Cardiac septum (tissue), 1 donor: ENCODE results near the gene NHP2. TPM values are rescaled to one million over a fixed set of nuclear protein-coding genes. Genes with fewer than 3 reads are reported as not detected.
"Not testable (repeated sequence)": the region's sequence is repeated elsewhere in the genome, so short reads cannot be mapped to it uniquely, and the experiment has no call there.

Source experiments
- DNase-seq: peaks from one replicate; pipeline ENCODE4 v3.0.0-alpha.2; 2020; ENCODE audit warnings: low spot score
- intact Hi-C: fragments of 100-400 bp; cut with DNase I; formaldehyde crosslinking; loops from one replicate; pipeline ENCODE4 v1.14.0; 2022
- long read RNA-seq: library from polyadenylated mRNA; unstranded; transcript quantifications from one replicate; pipeline ENCODE4 v2.0.0, GENCODE V29; 2021
- total RNA-seq: library from RNA; stranded (reverse); fragmentation: NEBNext Ultra II Directional; extraction: Animal tissue kit (Norgen Biotek cat#: 25700); gene quantifications from one replicate; pipeline ENCODE4 v1.2.1, GENCODE V29; 2021
- donor health status: DM: no; HTN: no; CAD: no.

NHP2 gene
- total RNA-seq, result 77.2 TPM
- long read RNA-seq, transcript NHP2-201 (4 exons, 865 nt), result major isoform, 72 of 80 reads
- long read RNA-seq, partial matches to known transcripts, result 1 of 80 reads
- long read RNA-seq, other reads (novel, unspliced or antisense), result 2 of 80 reads

GRCh38 chr5:178153530-178154340 lies at the start of gene NHP2:
NHP2 (minus strand) TSS chr5:178153885; CDS start chr5:178153817, 68 bp downstream.
- intact Hi-C loops, result loop anchor here (2.0 kb wide), 2 partner anchors 23 to 51 kb away; partner anchors contain the start of genes HNRNPAB and RMND5B
- DNase-seq, result peak; percentile 100

GRCh38 chr5:178202541-178202940 lies 48.9 kb upstream of the NHP2 start:
- DNase-seq, result no peak
- intact Hi-C loops, result no loop called here

GRCh38 chr5:178201927-178202235 lies 48.2 kb upstream of the NHP2 start:
- intact Hi-C loops, result no loop called here
- DNase-seq, result no peak

DNA sequence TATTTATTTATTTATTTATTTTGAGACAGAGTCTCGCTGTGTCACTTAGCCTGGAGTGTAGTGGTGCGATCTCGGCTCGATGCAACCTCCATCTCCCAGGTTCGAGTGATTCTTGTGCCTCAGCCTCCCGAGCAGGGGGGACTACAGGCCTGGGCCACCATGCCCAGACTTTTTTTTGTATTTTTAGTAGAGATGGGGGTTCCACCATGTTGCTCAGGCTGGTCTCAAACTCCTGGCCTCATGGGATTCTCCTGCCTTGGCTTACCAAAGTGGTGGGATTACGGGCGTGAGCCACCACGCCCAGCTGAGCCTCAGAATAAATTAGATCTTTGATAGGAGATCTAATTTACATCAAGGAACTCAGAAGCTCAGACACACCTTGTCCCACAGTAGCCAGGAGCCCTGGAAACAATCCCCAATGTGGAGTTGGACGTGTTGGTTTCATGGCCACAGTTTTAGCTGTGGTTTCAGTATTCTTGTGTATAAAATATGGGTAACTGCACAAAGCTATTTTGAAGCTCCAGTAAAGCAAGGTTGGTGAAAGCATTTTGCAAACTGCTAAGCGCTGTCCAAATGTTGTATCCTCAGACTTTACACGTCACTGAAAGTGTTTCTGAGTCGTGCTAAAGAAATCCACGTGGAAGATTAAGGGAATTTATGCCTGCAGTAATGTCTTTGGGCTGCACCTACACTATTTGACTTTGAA lies 47.7 kb upstream of the NHP2 start:
- peak; percentile 24 for DNase-seq
- intact Hi-C loops, result no loop called here

GRCh38 chr5:178199581-178200434 lies 46.1 kb upstream of the NHP2 start:
- DNase-seq, result peak; percentile 74
- intact Hi-C loops, result no loop called here

DNA sequence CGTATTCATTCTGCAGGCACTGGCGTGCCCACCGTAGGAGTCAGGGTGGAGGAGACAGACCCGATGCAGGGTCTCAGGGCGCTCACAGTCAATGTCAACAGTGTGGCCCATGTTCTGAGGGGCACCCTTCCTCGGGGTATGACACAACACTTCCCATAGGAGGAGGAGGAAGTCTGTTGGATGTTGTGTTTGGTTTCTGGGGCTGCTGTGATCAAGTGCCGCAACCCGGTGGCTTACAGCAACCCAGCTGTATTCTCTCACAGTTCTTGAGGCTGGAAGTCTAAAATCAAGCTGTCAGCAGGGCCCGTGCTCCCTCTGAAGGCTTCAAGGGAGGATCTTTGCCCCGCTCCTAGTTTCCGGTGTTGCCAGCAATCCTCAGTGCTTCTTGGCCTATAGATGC lies 45.0 kb upstream of the NHP2 start:
- intact Hi-C loops, result no loop called here
- DNase-seq, result peak; percentile 51

DNA sequence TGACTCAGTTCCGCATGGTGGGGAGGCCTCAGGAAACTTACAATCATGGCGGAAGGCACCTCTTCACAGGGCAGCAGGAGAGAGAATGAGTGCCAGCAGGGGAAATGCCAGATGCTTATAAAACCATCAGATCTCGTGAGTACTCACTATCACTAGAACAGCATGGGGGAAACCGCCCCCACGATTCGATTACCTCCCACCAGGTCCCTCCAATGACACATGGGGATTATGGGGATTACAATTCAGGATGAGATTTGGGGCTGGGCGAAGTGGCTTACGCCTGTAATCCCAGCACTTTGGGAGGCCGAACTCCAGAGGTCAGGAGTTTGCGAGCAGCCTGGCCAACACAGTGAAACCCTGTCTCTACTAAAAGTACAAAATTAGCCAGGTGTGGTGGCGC lies 44.5 kb upstream of the NHP2 start:
- intact Hi-C loops, result not testable (repeated sequence)
- peak; percentile 12 for DNase-seq

DNA sequence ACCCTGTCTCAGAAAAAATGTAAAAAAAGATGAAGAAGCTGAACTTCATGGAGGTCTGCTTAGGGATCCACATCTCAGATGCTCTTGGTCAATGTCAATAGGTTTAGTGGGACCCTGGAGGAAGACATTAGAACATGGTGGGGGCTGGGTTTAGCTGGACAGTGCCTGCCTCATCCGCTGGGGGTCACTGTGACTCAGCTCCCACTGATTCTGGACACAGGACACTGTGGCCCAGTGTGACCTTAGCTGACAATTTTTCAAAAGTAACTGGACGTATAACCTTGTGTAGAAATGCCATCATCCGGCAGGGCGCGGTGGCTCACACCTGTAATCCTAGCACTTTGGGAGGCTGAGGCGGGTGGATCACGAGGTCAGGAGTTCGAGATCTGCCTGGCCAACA lies 43.3 kb upstream of the NHP2 start:
- DNase-seq, result peak; percentile 38
- intact Hi-C loops, result no loop called here

DNA sequence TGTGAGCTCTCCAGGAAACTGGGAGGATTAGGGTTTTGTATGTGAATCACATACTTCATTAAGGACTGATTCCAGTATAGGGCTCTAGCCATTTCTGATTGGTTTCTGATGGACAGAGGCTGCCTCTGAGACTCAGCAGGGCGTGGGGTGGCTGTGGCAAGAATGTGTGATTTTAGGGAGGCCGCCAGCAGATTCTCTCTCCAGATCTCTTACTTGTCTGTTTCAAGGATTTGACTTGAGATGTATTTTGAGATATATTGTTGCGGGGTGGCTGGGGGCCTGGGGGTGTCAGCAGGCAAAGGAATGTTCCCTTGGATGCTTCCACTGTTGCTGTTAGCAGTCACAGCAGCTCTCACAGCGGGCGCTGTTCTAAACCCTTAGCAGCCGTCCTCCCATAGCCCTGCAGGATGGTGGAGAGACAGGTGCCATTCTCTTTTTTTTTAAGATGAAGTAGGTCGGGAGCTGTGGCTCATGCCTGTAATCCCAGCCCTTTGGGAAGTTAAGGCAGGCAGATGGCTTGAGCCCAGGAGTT lies 42.7 kb upstream of the NHP2 start:
- intact Hi-C loops, result no loop called here
- no peak for DNase-seq

DNA sequence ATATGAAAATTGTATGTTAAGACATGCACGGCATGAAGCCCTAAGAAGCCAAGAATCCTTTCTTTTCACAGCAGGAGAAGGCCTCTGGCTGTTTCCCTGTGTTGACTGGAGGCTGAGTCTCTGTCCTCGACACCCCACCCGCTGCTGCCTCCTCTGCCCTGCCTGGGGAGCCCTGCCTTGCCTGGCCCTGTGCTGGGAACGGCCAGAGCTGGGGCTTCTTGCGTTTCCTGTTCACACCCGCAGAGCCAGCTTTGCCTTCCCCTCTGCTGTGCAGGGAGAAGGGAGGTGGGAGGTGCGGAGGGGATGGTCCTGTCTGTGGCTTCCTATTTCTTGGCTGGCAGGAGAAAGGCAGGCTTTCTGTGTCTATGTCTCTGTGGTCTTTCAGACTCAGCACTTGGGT lies 40.3 kb upstream of the NHP2 start:
- intact Hi-C loops, result no loop called here
- DNase-seq, result no peak

DNA sequence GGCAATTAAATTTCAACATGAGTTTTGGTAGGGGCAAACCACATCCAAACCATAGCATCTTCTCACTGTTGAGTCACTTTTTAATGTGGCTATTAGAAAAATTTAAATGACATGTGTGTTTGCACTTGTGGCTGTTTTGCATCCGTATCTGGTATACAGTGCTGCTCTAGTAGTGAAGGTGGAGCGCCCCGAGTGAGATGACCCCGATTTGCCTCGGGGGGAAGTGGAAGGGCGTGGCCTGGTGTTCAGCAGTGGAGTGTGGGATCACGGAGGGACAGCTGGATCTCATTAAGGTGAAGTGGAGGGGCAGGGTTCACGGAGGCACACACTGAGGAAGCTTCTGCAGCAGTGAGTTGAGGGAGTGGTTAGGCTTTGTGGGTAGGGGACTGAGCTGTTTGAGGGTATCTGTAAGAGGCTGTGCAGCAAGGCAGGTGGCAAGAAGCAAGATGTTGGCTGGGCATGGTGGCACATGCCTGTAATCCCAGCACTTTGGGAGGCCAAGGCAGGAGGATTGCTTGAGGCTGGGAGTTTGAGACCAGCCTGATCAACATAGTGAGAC lies 39.6 kb upstream of the NHP2 start:
- no peak for DNase-seq
- intact Hi-C loops, result no loop called here

GRCh38 chr5:178192787-178193186 lies 39.1 kb upstream of the NHP2 start:
- intact Hi-C loops, result no loop called here
- DNase-seq, result no peak

GRCh38 chr5:178192244-178192643 lies 38.6 kb upstream of the NHP2 start:
- DNase-seq, result no peak
- intact Hi-C loops, result no loop called here

DNA sequence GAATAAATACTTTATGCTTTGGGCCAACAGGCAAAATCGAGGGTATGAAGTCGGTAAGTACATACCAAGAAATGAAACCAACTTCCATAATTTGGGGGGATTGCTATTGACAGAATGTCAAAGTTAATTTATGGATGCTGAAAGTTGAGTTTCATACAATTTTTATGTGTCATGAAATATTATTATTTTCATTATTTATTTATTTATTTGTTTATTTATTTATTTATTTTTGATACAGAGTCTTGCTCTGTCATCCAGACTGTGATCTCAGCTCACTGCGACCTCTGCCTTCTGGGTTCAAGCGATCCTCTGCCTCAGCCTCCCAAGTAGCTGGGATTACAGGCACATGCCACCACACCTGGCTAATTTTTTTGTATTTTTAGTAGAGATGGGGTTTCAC lies 38.0 kb upstream of the NHP2 start:
- intact Hi-C loops, result no loop called here
- no peak for DNase-seq

- DNase-seq, result no peak
- intact Hi-C loops, result no loop called here
Observed at GRCh38 chr5:178189433-178189832, 35.7 kb upstream of the NHP2 start.

DNA sequence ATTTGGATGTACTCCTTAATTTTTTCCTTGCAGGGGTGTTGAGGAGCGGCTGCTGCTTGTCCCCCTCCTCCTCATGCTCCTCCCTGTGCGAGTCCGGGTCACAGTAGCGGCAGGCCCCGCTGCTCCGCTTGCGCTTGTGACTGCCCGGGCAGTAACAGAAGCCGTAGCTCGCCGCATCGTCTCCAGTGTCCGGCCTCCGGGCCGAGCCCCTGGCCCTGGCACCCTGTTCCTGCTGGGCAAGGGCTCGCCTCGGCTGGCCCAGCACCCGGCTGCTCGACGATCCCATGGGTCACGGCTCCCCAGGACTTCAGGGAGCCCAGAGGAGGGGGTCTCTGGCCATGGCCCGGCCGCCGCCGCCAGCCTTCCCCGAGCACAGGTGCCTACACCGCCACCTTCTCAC lies 33.3 kb upstream of the NHP2 start, which contains the start of gene GMCL2:
Gene GMCL2, minus strand, starts transcription at position 358 of the 400 bp plus-strand sequence. Its CDS starts 72 bp downstream, at position 286.
- DNase-seq, result no peak
- intact Hi-C loops, result no loop called here

DNA sequence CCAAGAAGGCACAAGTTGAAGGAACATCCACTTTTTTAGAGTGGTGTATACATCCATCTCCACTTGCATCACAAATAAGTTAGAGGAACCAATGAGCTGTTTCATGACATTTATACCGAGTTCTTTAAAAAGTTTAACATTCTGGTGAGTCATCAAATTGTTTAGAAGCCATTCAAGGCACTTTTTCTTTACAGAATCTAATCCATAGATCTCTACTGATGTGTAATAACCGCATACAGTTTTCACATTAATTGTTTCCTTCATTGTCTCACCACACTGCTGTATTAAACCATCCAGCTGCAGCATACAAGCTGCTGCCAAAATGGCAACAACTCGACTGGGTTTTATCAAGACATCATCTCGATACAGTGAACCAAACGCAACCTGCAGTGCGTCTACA lies 32.7 kb upstream of the NHP2 start:
- DNase-seq, result no peak
- intact Hi-C loops, result no loop called here

DNA sequence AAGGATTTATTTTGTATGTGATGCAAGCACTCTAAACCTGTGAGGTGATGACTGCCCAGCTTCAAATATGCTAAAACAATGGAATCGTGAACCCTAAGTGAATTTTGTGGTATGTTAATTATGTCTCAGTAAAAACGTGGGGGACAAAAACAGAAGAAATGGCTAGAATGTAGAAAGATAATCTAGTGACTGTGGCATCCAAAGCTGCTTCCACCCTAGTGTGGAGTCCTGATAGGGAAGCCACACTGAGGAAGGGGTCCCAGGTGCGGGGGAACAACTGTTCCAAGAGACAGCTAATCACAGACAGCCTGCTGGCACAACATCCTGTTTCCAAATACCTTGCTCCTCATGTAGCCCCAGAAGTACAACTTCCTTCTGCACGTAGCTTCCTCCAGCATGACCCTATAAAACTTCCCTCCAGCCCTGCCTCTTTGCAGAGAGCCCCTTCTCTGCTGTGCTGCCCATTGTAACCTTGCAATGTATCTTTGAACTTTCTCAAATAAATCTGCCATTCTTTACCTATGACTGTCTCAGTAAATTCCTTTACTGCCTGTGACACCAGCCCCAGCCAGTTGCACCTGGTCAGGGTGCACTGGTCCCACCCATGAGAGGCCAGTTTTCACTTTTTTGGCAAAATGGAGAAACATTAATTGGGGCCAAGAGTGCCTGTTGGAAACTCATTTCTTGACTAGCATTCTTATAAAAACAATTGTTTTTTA lies 28.6 kb upstream of the NHP2 start:
- intact Hi-C loops, result no loop called here
- DNase-seq, result no peak
